H9 (cell line): ENCODE results near the gene NCAM2. TPM values are rescaled to one million over a fixed set of nuclear protein-coding genes. Genes with fewer than 3 reads are reported as not detected.
A peak's percentile ranks its signal among the peaks of the same experiment; 100 is the strongest.

Experiments
- DNase-seq: peaks from one replicate; pipeline ENCODE4 v3.0.0-alpha.2; 2017
- H2AFZ ChIP-seq: one replicate; pipeline ENCODE4 v1.6.1; 2013; ENCODE audit warnings: mild to moderate bottlenecking, low read length, control low read depth, moderate library complexity
- H2AK5ac ChIP-seq: 2 replicates; pipeline ENCODE4 v1.6.1; 2013; ENCODE audit warnings: low read length, control low read depth, mixed read lengths; ENCODE audit not compliant: insufficient read length
- H2BK120ac ChIP-seq: one replicate; pipeline ENCODE4 v1.6.1; 2013; ENCODE audit warnings: low read depth, mild to moderate bottlenecking, low read length, control low read depth, inconsistent platforms; ENCODE audit not compliant: poor library complexity, severe bottlenecking
- H2BK12ac ChIP-seq: 2 replicates; pipeline ENCODE4 v1.6.1; 2013; ENCODE audit warnings: low read length, control low read depth, mixed read lengths, low read depth; ENCODE audit not compliant: insufficient read length
- H2BK15ac ChIP-seq: 2 replicates; pipeline ENCODE4 v1.6.1; 2013; ENCODE audit warnings: low read depth, low read length, control low read depth
- H2BK20ac ChIP-seq: one replicate; pipeline ENCODE4 v1.6.1; 2013; ENCODE audit warnings: low read depth, mild to moderate bottlenecking, low read length, control low read depth, inconsistent platforms; ENCODE audit not compliant: poor library complexity, severe bottlenecking
- H2BK5ac ChIP-seq: 2 replicates; pipeline ENCODE4 v1.6.1; 2013; ENCODE audit warnings: low read length, control low read depth, mixed read lengths; ENCODE audit not compliant: insufficient read length
- H3K14ac ChIP-seq: 2 replicates; pipeline ENCODE4 v1.6.1; 2013; ENCODE audit warnings: low read length, control low read depth; ENCODE audit not compliant: insufficient read depth
- H3K18ac ChIP-seq: 2 replicates; pipeline ENCODE4 v1.6.1; 2013; ENCODE audit warnings: low read depth, mild to moderate bottlenecking, mixed read lengths, low read length, control low read depth; ENCODE audit not compliant: insufficient read length
- H3K23ac ChIP-seq: 2 replicates; pipeline ENCODE4 v1.6.1; 2013; ENCODE audit warnings: low read length, control low read depth, mixed read lengths, low read depth; ENCODE audit not compliant: insufficient read length
- H3K23me2 ChIP-seq: 2 replicates; pipeline ENCODE4 v1.6.1; 2013; ENCODE audit warnings: low read depth, mild to moderate bottlenecking, mixed read lengths, low read length, control low read depth; ENCODE audit not compliant: insufficient read length, poor library complexity, severe bottlenecking
- H3K27ac ChIP-seq: 2 replicates; pipeline ENCODE4 v1.5.1; 2013; ENCODE audit warnings: low read length, control low read depth, mixed read lengths, low read depth; ENCODE audit not compliant: insufficient read length
- H3K27me3 ChIP-seq: 2 replicates; pipeline ENCODE4 v1.6.1; 2013; ENCODE audit warnings: low read length, control low read depth, inconsistent platforms; ENCODE audit not compliant: insufficient read depth
- H3K4ac ChIP-seq: 2 replicates; pipeline ENCODE4 v1.6.1; 2013; ENCODE audit warnings: low read depth, mild to moderate bottlenecking, control low read depth, inconsistent platforms, low read length, moderate library complexity
- H3K4me1 ChIP-seq: 2 replicates; pipeline ENCODE4 v1.6.1; 2013; ENCODE audit warnings: low read length, control low read depth, inconsistent platforms; ENCODE audit not compliant: insufficient read depth
- H3K4me2 ChIP-seq: 2 replicates; pipeline ENCODE4 v1.6.1; 2013; ENCODE audit warnings: low read length, control low read depth, mixed read lengths; ENCODE audit not compliant: insufficient read length, insufficient read depth
- H3K56ac ChIP-seq: 2 replicates; pipeline ENCODE4 v1.6.1; 2013; ENCODE audit warnings: low read depth, mild to moderate bottlenecking, mixed read lengths, low read length, control low read depth; ENCODE audit not compliant: insufficient read length
- H3K79me1 ChIP-seq: 2 replicates; pipeline ENCODE4 v1.6.1; 2013; ENCODE audit warnings: low read depth, mild to moderate bottlenecking, moderate library complexity, low read length, control low read depth, inconsistent platforms; ENCODE audit not compliant: insufficient read depth, poor library complexity, severe bottlenecking
- H3K79me2 ChIP-seq: 2 replicates; pipeline ENCODE4 v1.6.1; 2013; ENCODE audit warnings: low read length, control low read depth, inconsistent platforms; ENCODE audit not compliant: insufficient read depth
- H3K9ac ChIP-seq: 2 replicates; pipeline ENCODE4 v1.6.1; 2013; ENCODE audit warnings: low read length, control low read depth, mixed read lengths; ENCODE audit not compliant: insufficient read length; ENCODE audit errors: extremely low read depth
- H3K9me3 ChIP-seq: one replicate; pipeline ENCODE4 v1.6.1; 2013; ENCODE audit warnings: low read depth, low read length, inconsistent platforms; ENCODE audit not compliant: control insufficient read depth
- H3T11ph ChIP-seq: one replicate; pipeline ENCODE4 v1.6.1; 2013; ENCODE audit warnings: mild to moderate bottlenecking, low read length, control low read depth, inconsistent platforms
- H4K20me1 ChIP-seq: one replicate; pipeline ENCODE4 v1.6.1; 2013; ENCODE audit not compliant: control insufficient read depth, insufficient read length, insufficient read depth
- H4K5ac ChIP-seq: 2 replicates; pipeline ENCODE4 v1.6.1; 2013; ENCODE audit warnings: low read depth, mild to moderate bottlenecking, mixed read lengths, low read length, control low read depth; ENCODE audit not compliant: insufficient read length
- H4K8ac ChIP-seq: replicated peaks from 2 replicates; pipeline ENCODE4 v1.6.1; 2013; ENCODE audit warnings: low read length, control low read depth, mixed read lengths, low read depth; ENCODE audit not compliant: insufficient read length
- H4K91ac ChIP-seq: 2 replicates; pipeline ENCODE4 v1.6.1; 2013; ENCODE audit warnings: low read depth, mild to moderate bottlenecking, moderate library complexity, mixed read lengths, low read length, control low read depth; ENCODE audit not compliant: insufficient read length
- H3K27ac Mint-ChIP-seq, 3 experiments: 2 replicates in 2 of 3; 3 replicates in 1 of 3; pipeline ENCODE4 v1.8.0; 2020 to 2021; ENCODE audit warnings: mixed read lengths in 3 of 3, mild to moderate bottlenecking in 1 of 3, moderate library complexity in 1 of 3
- H3K27me3 Mint-ChIP-seq: 2 replicates; pipeline ENCODE4 v1.8.0; 2021; ENCODE audit warnings: low read depth, mild to moderate bottlenecking, moderate library complexity, mixed read lengths
- H3K36me3 Mint-ChIP-seq, 3 experiments: 2 replicates in 2 of 3; 3 replicates in 1 of 3; pipeline ENCODE4 v1.8.0; 2020 to 2021; ENCODE audit warnings: low read depth in 3 of 3, mixed read lengths in 3 of 3; ENCODE audit not compliant: insufficient read depth in 1 of 3
- H3K4me1 Mint-ChIP-seq, 2 experiments: 2 replicates each; pipeline ENCODE4 v1.8.0; 2020; ENCODE audit warnings: mixed read lengths in 2 of 2
- H3K4me3 Mint-ChIP-seq, 2 experiments: 2 replicates in 1 of 2; 3 replicates in 1 of 2; pipeline ENCODE4 v1.8.0; 2020 to 2021; ENCODE audit warnings: mild to moderate bottlenecking in 2 of 2, mixed read lengths in 2 of 2, moderate library complexity in 1 of 2
- H3K9me3 Mint-ChIP-seq, 2 experiments: 2 replicates in 1 of 2; 3 replicates in 1 of 2; pipeline ENCODE4 v1.8.0; 2020; ENCODE audit warnings: mild to moderate bottlenecking in 2 of 2, mixed read lengths in 2 of 2, moderate library complexity in 1 of 2
- CTCF ChIP-seq: fragments of 200-600 bp; sonication (generic); conservative IDR thresholded peaks from 3 replicates; pipeline ENCODE4 v1.8.0; 2021; ENCODE audit warnings: antibody characterized with exemption, mild to moderate bottlenecking
- WGBS: extraction: QIAGEN DNeasy Blood & Tissue Kit; methylation state at CpG from one replicate; pipeline ENCODE4 v1.1.7; 2013; ENCODE audit warnings: missing lambda C conversion rate, low lambda C conversion rate, mixed read lengths; ENCODE audit not compliant: insufficient read length; ENCODE audit errors: extremely low coverage; 5-methylcytosine and 5-hydroxymethylcytosine counted together
- total RNA-seq: library from RNA; stranded (reverse); gene quantifications from 2 replicates; pipeline ENCODE4 v1.2.1, GENCODE V29; 2021

NCAM2 gene
- total RNA-seq, 1 experiment from 2014 or later = 2.2 TPM

DNA sequence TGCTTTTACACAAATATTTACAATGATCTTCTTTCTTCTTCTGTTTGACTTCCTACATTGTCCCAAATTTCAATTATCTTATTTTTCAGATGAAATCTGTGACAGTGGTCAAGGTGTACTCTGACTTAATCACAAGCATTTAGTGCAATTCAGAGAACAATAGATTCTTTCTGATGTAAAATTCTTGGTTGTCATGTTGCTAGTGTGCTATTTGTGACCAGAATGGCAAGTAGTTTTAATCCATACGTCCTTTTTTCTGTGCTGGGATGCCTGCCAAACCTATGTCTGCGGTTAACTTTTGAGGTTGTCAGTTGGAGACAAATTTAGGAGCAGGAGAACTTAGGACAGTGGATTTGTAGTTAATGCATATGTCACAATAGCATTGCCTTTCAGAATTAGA, 31.0 kb downstream of the NCAM2 start:
- no peaks in the 10 kb centered on the region for H3K36me3 Mint-ChIP-seq

More for the DNA sequence above, 31.0 kb downstream of the NCAM2 start:
- no peak overlapping the region for H3K18ac ChIP-seq
- H3K9ac ChIP-seq = no peak overlapping the region
- H4K20me1 ChIP-seq = no peaks in the 10 kb centered on the region
- no peaks in the 10 kb centered on the region for H3K4me1 ChIP-seq
- Mint-ChIP-seq H3K27me3 (no peaks in the 10 kb centered on the region), H3K27ac (peak overlapping the region in 2 of 3 experiments; percentile 52 to 70; a peak in 2 of 7 replicates), H3K9me3 (no peaks in the 10 kb centered on the region), H3K4me1 (peaks cover 4 to 13% of the 10 kb centered on the region in 2 experiments), H3K4me3 (no peak overlapping the region)
- H3K23ac ChIP-seq = no peak overlapping the region
- no peak overlapping the region for H3K14ac ChIP-seq
- H2AK5ac ChIP-seq = no peak overlapping the region
- H3K79me2 ChIP-seq = no peaks in the 10 kb centered on the region
- no peaks in the 10 kb centered on the region for H3K9me3 ChIP-seq
- H3K27ac ChIP-seq = no peak overlapping the region
- H2BK20ac ChIP-seq = no peak overlapping the region
- no peak overlapping the region for H2AFZ ChIP-seq
- H4K91ac ChIP-seq = no peak overlapping the region
- DNase-seq = no peak
- H3T11ph ChIP-seq = no peak overlapping the region
- no peak overlapping the region for H2BK15ac ChIP-seq
- no peaks in the 10 kb centered on the region for H3K27me3 ChIP-seq
- TF ChIP-seq CTCF = no peak
- H2BK12ac ChIP-seq = no peak overlapping the region
- no peaks in the 10 kb centered on the region for H3K79me1 ChIP-seq
- no peak overlapping the region for H3K4me2 ChIP-seq
- H4K8ac ChIP-seq = no peak overlapping the region
- no peak overlapping the region for H2BK5ac ChIP-seq
- H3K56ac ChIP-seq = no peak overlapping the region
- no peaks in the 10 kb centered on the region for H3K23me2 ChIP-seq
- no peak overlapping the region for H3K4ac ChIP-seq
- no peak overlapping the region for H2BK120ac ChIP-seq
- no CpG with 5 or more reads among the region's 2 CpGs for WGBS
- H4K5ac ChIP-seq = no peak overlapping the region
